HepG2 (cell line): ENCODE measurements around the gene PCYT2. TPM values are rescaled to one million over a fixed set of nuclear protein-coding genes. Genes with fewer than 3 reads are reported as not detected.

Source experiments
- GATAD2A ChIP-seq: IDR thresholded peaks from 2 replicates; pipeline ENCODE4 v1.6.1; 2016
- NFKB2 ChIP-seq: sonication (generic); formaldehyde crosslinking; IDR thresholded peaks from 2 replicates; pipeline ENCODE4 v1.4.0; 2020; ENCODE audit warnings: missing genetic modification reagents, borderline replicate concordance
- NRL ChIP-seq: sonication (generic); formaldehyde crosslinking; IDR thresholded peaks from 2 replicates; pipeline ENCODE4 v1.5.0; 2020; ENCODE audit warnings: missing genetic modification reagents, mild to moderate bottlenecking, moderate library complexity, borderline replicate concordance
- PHF21A ChIP-seq: sonication (generic); formaldehyde crosslinking; IDR thresholded peaks from 2 replicates; pipeline ENCODE4 v1.5.0; 2020; ENCODE audit warnings: mild to moderate bottlenecking, missing genetic modification reagents
- SAFB2 ChIP-seq: sonication (generic); formaldehyde crosslinking; IDR thresholded peaks from 2 replicates; pipeline ENCODE4 v1.5.1; 2020; ENCODE audit warnings: missing genetic modification reagents, low read depth, mild to moderate bottlenecking, borderline replicate concordance
- ZNF160 ChIP-seq: sonication (generic); formaldehyde crosslinking; IDR thresholded peaks from 2 replicates; pipeline ENCODE4 v1.8.0; 2022; ENCODE audit warnings: mild to moderate bottlenecking, inconsistent platforms, missing genetic modification reagents
- ZNF354B ChIP-seq: sonication (generic); formaldehyde crosslinking; IDR thresholded peaks from 2 replicates; pipeline ENCODE4 v1.8.0; 2022; ENCODE audit warnings: mild to moderate bottlenecking, missing genetic modification reagents
- ZNF501 ChIP-seq: sonication (generic); formaldehyde crosslinking; IDR thresholded peaks from 2 replicates; pipeline ENCODE4 v1.5.1; 2020; ENCODE audit warnings: mild to moderate bottlenecking, moderate library complexity, missing genetic modification reagents
- ZNF547 ChIP-seq: sonication (generic); formaldehyde crosslinking; IDR thresholded peaks from 2 replicates; pipeline ENCODE4 v1.5.1; 2020; ENCODE audit warnings: mild to moderate bottlenecking, missing genetic modification reagents
- ZNF619 ChIP-seq: sonication (generic); formaldehyde crosslinking; IDR thresholded peaks from 2 replicates; pipeline ENCODE4 v1.4.0; 2020; ENCODE audit warnings: mild to moderate bottlenecking, missing genetic modification reagents
- ZNF672 ChIP-seq: sonication (generic); formaldehyde crosslinking; IDR thresholded peaks from 2 replicates; pipeline ENCODE4 v1.8.1; 2022; ENCODE audit warnings: missing genetic modification reagents
- ZNF747 ChIP-seq: sonication (generic); formaldehyde crosslinking; IDR thresholded peaks from 2 replicates; pipeline ENCODE4 v1.8.1; 2023; ENCODE audit warnings: missing genetic modification reagents, mild to moderate bottlenecking, borderline replicate concordance
- ZNF773 ChIP-seq: sonication (generic); formaldehyde crosslinking; IDR thresholded peaks from 2 replicates; pipeline ENCODE4 v1.4.0; 2020; ENCODE audit warnings: missing genetic modification reagents, borderline replicate concordance
- ZNF775 ChIP-seq: sonication (generic); formaldehyde crosslinking; IDR thresholded peaks from 2 replicates; pipeline ENCODE4 v1.4.0; 2020; ENCODE audit warnings: missing genetic modification reagents, mild to moderate bottlenecking, moderate library complexity, borderline replicate concordance
- polyA plus RNA-seq, 8 experiments: library from polyadenylated mRNA; depleted of rRNA in 3 of 8; stranded (reverse) in 7 of 8; unstranded in 1 of 8; fragments of >200 nt; fragmentation: Illumina TruSeq in 4 of 8; extraction: Trizol in 4 of 8; gene quantifications; 2 replicates each; pipeline versions ENCODE4 v1.2.1 to v1.2.3, GENCODE V29; 2011 to 2016; ENCODE audit warnings: low read depth in 4 of 8, missing spikeins in 1 of 8, mixed read lengths in 1 of 8; ENCODE audit not compliant: insufficient read depth in 1 of 8
- total RNA-seq, 5 experiments: library from RNA; depleted of rRNA; stranded (reverse); fragments of >200 nt; fragmentation: Illumina TruSeq; extraction: Trizol; gene quantifications; 2 replicates each; pipeline ENCODE4 v1.2.3, GENCODE V29; 2016; ENCODE audit warnings: low read depth in 1 of 5
- TF ChIP-seq, protein P1 (sequence below): sonication (generic); formaldehyde crosslinking; IDR thresholded peaks from 2 replicates; pipeline ENCODE4 v1.4.0; 2020; ENCODE audit warnings: missing genetic modification reagents, borderline replicate concordance
- TF ChIP-seq, protein P2 (sequence below): sonication (generic); formaldehyde crosslinking; IDR thresholded peaks from 2 replicates; pipeline ENCODE4 v1.4.0; 2020; ENCODE audit warnings: mild to moderate bottlenecking, missing genetic modification reagents
- TF ChIP-seq, protein P3 (sequence below): IDR thresholded peaks from 2 replicates; pipeline ENCODE4 v1.6.1; 2016; ENCODE audit warnings: missing genetic modification reagents, missing compliant biosample characterization

PCYT2 gene
- total and polyA plus RNA-seq, 2 of the 13 experiments (the other 11 are each of a cell fraction or from before 2014, with no cell fraction given), result 147 to 297 TPM

DNA sequence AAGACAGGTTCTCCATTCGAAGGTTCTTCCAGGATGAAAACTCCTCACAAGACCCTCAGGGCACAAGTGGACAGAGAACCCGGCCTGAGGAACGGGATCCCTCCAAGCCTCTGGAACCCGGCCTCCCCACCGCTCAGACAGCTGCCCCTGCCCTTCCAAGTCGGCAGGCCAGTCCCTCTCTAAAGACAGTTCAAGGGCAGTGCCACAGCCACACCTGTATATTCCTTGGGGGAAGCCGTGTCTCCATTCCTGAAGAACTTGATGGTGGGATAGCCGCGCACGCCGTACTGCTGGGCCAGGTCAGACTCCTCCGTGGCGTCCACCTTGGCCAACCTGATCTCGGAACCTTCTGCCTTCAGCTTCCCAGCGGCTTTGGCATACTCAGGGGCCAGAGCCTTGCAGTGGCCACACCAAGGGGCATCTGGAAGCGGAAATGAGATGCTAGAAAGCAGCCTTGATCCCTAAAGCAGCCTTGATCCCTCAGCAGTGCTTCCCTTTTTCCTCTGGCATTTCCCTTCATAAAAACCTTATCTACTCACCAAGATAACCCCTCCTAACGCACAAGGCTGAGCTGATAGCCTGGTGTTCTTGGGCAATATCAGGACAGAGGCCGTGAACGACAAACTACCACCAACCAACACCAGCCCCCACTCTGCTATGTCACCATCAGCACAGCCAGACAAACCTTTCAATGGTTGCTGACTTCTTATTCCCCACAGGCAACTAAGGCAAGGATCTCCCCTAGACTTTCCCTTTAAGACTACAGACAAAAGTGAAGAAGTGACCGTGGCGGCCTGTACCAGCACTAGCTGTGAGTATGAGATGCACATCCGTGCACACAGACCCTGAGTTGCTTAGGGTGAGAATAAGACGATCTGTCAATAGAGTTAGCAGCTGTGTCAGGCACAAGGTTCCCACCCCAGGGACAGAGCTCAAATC, 52.0 kb downstream of the PCYT2 start (continued):
- TF ChIP-seq ZNF501 (peak; percentile 62), ZNF619 (CRISPR knock-in tag) (peak; percentile 30; the same call in 1 of the 2 replicates), ZNF547 (CRISPR knock-in tag) (no peak), ZNF747 (peak; percentile 62; the same call in 1 of the 2 replicates), ZNF775 (CRISPR knock-in tag) (no peak), ZNF773 (CRISPR knock-in tag) (no peak), NFKB2 (CRISPR knock-in tag) (no peak), ZNF354B (no peak), NRL (CRISPR knock-in tag) (0 out of 2 replicates have a peak, but pooled peaks have one; percentile 2), PHF21A (CRISPR knock-in tag) (peak; percentile 20; the same call in 1 of the 2 replicates), GATAD2A (CRISPR knock-in tag) (no peak), ZNF672 (CRISPR knock-in tag) (0 out of 2 replicates have a peak, but pooled peaks have one; percentile 48), SAFB2 (CRISPR knock-in tag) (peak; percentile 9; the same call in 1 of the 2 replicates), ZNF160 (CRISPR knock-in tag) (peak; percentile 25; the same call in 1 of the 2 replicates)
- TF ChIP-seq, protein P1, sequence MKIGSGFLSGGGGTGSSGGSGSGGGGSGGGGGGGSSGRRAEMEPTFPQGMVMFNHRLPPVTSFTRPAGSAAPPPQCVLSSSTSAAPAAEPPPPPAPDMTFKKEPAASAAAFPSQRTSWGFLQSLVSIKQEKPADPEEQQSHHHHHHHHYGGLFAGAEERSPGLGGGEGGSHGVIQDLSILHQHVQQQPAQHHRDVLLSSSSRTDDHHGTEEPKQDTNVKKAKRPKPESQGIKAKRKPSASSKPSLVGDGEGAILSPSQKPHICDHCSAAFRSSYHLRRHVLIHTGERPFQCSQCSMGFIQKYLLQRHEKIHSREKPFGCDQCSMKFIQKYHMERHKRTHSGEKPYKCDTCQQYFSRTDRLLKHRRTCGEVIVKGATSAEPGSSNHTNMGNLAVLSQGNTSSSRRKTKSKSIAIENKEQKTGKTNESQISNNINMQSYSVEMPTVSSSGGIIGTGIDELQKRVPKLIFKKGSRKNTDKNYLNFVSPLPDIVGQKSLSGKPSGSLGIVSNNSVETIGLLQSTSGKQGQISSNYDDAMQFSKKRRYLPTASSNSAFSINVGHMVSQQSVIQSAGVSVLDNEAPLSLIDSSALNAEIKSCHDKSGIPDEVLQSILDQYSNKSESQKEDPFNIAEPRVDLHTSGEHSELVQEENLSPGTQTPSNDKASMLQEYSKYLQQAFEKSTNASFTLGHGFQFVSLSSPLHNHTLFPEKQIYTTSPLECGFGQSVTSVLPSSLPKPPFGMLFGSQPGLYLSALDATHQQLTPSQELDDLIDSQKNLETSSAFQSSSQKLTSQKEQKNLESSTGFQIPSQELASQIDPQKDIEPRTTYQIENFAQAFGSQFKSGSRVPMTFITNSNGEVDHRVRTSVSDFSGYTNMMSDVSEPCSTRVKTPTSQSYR (CRISPR knock-in tag), result no peak
- TF ChIP-seq, protein P2, sequence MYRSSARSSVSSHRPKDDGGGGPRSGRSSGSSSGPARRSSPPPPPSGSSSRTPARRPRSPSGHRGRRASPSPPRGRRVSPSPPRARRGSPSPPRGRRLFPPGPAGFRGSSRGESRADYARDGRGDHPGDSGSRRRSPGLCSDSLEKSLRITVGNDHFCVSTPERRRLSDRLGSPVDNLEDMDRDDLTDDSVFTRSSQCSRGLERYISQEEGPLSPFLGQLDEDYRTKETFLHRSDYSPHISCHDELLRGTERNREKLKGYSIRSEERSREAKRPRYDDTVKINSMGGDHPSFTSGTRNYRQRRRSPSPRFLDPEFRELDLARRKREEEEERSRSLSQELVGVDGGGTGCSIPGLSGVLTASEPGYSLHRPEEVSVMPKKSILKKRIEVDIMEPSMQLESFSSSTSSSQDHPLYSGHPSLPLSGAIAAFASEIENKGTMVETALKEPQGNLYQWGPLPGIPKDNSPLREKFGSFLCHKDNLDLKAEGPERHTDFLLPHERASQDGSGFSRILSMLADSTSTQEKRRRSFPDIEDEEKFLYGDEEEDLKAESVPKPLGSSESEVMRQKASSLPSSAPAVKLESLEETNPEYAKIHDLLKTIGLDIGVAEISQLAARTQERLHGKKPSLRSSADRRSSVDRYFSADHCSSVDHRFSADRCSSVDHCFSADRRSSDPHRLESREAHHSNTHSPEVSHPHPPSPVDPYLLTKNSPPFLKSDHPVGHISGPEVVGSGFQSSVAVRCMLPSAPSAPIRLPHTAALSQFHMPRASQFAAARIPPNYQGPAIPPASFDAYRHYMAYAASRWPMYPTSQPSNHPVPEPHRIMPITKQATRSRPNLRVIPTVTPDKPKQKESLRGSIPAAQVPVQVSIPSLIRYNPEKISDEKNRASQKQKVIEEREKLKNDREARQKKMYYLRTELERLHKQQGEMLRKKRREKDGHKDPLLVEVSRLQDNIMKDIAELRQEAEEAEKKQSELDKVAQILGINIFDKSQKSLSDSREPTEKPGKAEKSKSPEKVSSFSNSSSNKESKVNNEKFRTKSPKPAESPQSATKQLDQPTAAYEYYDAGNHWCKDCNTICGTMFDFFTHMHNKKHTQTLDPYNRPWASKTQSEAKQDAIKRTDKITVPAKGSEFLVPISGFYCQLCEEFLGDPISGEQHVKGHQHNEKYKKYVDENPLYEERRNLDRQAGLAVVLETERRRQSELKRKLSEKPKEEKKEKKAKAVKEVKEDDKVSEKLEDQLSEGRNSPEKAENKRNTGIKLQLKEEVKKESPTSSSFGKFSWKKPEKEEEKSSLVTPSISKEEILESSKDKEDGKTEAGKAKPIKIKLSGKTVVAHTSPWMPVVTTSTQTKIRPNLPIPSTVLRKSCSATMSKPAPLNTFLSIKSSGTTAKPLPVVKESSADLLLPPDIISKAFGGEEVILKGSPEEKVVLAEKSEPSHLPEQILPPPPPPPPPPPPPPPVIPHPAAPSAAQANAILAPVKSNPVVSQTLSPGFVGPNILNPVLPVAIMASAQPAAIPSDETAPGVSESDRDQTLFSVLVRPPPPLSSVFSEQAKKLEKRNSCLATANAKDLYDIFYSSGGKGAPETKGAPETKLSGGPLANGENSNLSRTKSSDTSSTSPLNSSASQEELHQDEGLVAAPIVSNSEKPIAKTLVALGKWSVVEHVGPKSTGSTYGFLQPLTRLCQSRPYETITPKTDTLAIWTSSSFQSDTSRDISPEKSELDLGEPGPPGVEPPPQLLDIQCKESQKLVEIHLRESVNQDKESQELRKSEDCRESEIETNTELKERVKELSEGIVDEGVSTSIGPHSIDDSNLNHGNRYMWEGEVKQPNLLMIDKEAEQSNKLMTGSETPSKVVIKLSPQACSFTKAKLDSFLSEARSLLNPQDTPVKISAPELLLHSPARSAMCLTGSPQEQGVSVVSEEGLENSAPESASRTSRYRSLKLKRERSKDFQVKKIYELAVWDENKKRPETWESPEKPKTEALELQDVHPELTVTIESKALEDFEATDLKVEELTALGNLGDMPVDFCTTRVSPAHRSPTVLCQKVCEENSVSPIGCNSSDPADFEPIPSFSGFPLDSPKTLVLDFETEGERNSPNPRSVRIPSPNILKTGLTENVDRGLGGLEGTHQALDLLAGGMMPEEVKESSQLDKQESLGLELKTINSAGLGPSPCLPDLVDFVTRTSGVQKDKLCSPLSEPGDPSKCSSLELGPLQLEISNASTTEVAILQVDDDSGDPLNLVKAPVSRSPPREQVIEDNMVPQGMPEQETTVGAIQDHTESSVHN (CRISPR knock-in tag), result 0 out of 2 replicates have a peak, but pooled peaks have one; percentile 7
- TF ChIP-seq, protein P3, sequence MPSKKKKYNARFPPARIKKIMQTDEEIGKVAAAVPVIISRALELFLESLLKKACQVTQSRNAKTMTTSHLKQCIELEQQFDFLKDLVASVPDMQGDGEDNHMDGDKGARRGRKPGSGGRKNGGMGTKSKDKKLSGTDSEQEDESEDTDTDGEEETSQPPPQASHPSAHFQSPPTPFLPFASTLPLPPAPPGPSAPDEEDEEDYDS (CRISPR knock-in tag), result peak; percentile 15; the same call in 1 of the 2 replicates
